Dendritic cell treated with granulocyte-macrophage colony-stimulating factor and Interleukin-4, amounts not matched to agents 40 ng/mL and 50 ng/mL, for 4 days (primary cell): ENCODE measurements around the gene OR2H1.

Experiments
- H3K27ac Mint-ChIP-seq: one replicate; pipeline ENCODE4 v1.8.0; 2022; ENCODE audit warnings: mild to moderate bottlenecking, mixed read lengths
- H3K27me3 Mint-ChIP-seq: one replicate; pipeline ENCODE4 v1.8.0; 2022; ENCODE audit warnings: mild to moderate bottlenecking, mixed read lengths
- H3K36me3 Mint-ChIP-seq: one replicate; pipeline ENCODE4 v1.8.0; 2022; ENCODE audit warnings: low read depth, mixed read lengths
- H3K4me1 Mint-ChIP-seq: one replicate; pipeline ENCODE4 v1.8.0; 2022; ENCODE audit warnings: low read depth, mixed read lengths
- H3K4me3 Mint-ChIP-seq: one replicate; pipeline ENCODE4 v1.8.0; 2022; ENCODE audit warnings: mild to moderate bottlenecking, moderate library complexity, mixed read lengths
- H3K9me3 Mint-ChIP-seq: one replicate; pipeline ENCODE4 v1.8.0; 2022; ENCODE audit warnings: mixed read lengths
- intact Hi-C: fragments of 100-400 bp; cut with micrococcal nuclease; formaldehyde crosslinking; loops from one replicate; pipeline ENCODE4 v1.15.0; 2022

The OR2H1 gene

GRCh38 chr6:29462022-29462421 lies 5.1 kb downstream of the OR2H1 start:
- H3K4me3 Mint-ChIP-seq: no peak overlapping the region

GRCh38 chr6:29465279-29465678 lies 8.3 kb downstream of the OR2H1 start:
- Mint-ChIP-seq H3K9me3 (no peaks in the 10 kb centered on the region), H3K4me1 (no peaks in the 10 kb centered on the region), H3K36me3 (no peaks in the 10 kb centered on the region), H3K27ac (no peak overlapping the region), H3K4me3 (no peak overlapping the region), H3K27me3 (no peaks in the 10 kb centered on the region)
- intact Hi-C loops: no loop called here

More at GRCh38 chr6:29462022-29462421, 5.1 kb downstream of the OR2H1 start:
- H3K36me3 Mint-ChIP-seq: no peaks in the 10 kb centered on the region
- H3K27ac Mint-ChIP-seq: no peak overlapping the region
- no peaks in the 10 kb centered on the region for H3K9me3 Mint-ChIP-seq
- intact Hi-C loops: no loop called here
- no peaks in the 10 kb centered on the region for H3K27me3 Mint-ChIP-seq
- no peaks in the 10 kb centered on the region for H3K4me1 Mint-ChIP-seq

- H3K4me1 Mint-ChIP-seq: no peaks in the 10 kb centered on the region
- H3K27me3 Mint-ChIP-seq: no peaks in the 10 kb centered on the region
- no peaks in the 10 kb centered on the region for H3K9me3 Mint-ChIP-seq
- no peaks in the 10 kb centered on the region for H3K36me3 Mint-ChIP-seq
- intact Hi-C loops: no loop called here
- H3K4me3 Mint-ChIP-seq: no peak overlapping the region
- H3K27ac Mint-ChIP-seq: no peak overlapping the region
Measured at GRCh38 chr6:29465801-29466200, 8.8 kb downstream of the OR2H1 start.

- Mint-ChIP-seq H3K27me3 (no peaks in the 10 kb centered on the region), H3K36me3 (no peaks in the 10 kb centered on the region), H3K4me3 (no peak overlapping the region), H3K9me3 (no peaks in the 10 kb centered on the region), H3K4me1 (no peaks in the 10 kb centered on the region), H3K27ac (no peak overlapping the region)
- intact Hi-C loops: no loop called here
Measured at GRCh38 chr6:29466241-29466640, 9.3 kb downstream of the OR2H1 start.

GRCh38 chr6:29474996-29475395 lies 18.0 kb downstream of the OR2H1 start:
- Mint-ChIP-seq H3K4me1 (no peaks in the 10 kb centered on the region), H3K9me3 (no peaks in the 10 kb centered on the region), H3K4me3 (no peak overlapping the region), H3K27ac (no peak overlapping the region), H3K36me3 (no peaks in the 10 kb centered on the region), H3K27me3 (no peaks in the 10 kb centered on the region)
- intact Hi-C loops: no loop called here

- Mint-ChIP-seq H3K9me3 (no peaks in the 10 kb centered on the region), H3K4me3 (no peak overlapping the region), H3K27me3 (no peaks in the 10 kb centered on the region), H3K4me1 (no peaks in the 10 kb centered on the region), H3K36me3 (no peaks in the 10 kb centered on the region), H3K27ac (no peak overlapping the region)
- intact Hi-C loops: no loop called here
Measured at GRCh38 chr6:29477923-29478450, 21.0 kb downstream of the OR2H1 start.

GRCh38 chr6:29478740-29479139 lies 21.8 kb downstream of the OR2H1 start:
- Mint-ChIP-seq H3K4me1 (no peaks in the 10 kb centered on the region), H3K36me3 (no peaks in the 10 kb centered on the region), H3K27me3 (no peaks in the 10 kb centered on the region), H3K9me3 (no peaks in the 10 kb centered on the region), H3K4me3 (no peak overlapping the region), H3K27ac (no peak overlapping the region)
- intact Hi-C loops: no loop called here

GRCh38 chr6:29479560-29479959 lies 22.6 kb downstream of the OR2H1 start:
- Mint-ChIP-seq H3K4me3 (no peak overlapping the region), H3K27ac (no peak overlapping the region), H3K27me3 (no peaks in the 10 kb centered on the region), H3K4me1 (no peaks in the 10 kb centered on the region), H3K36me3 (no peaks in the 10 kb centered on the region), H3K9me3 (no peaks in the 10 kb centered on the region)
- intact Hi-C loops: no loop called here

GRCh38 chr6:29483186-29483585 lies 26.2 kb downstream of the OR2H1 start:
- no peaks in the 10 kb centered on the region for H3K4me1 Mint-ChIP-seq
- no peaks in the 10 kb centered on the region for H3K36me3 Mint-ChIP-seq
- no peaks in the 10 kb centered on the region for H3K27me3 Mint-ChIP-seq
- H3K9me3 Mint-ChIP-seq: no peaks in the 10 kb centered on the region
- intact Hi-C loops: no loop called here
- no peak overlapping the region for H3K4me3 Mint-ChIP-seq
- no peak overlapping the region for H3K27ac Mint-ChIP-seq

- Mint-ChIP-seq H3K9me3 (no peaks in the 10 kb centered on the region), H3K36me3 (no peaks in the 10 kb centered on the region), H3K4me3 (no peak overlapping the region), H3K27me3 (no peaks in the 10 kb centered on the region), H3K4me1 (no peaks in the 10 kb centered on the region), H3K27ac (no peak overlapping the region)
- intact Hi-C loops: no loop called here
Measured at GRCh38 chr6:29483735-29484134, 26.8 kb downstream of the OR2H1 start.

GRCh38 chr6:29486577-29486976 lies 29.6 kb downstream of the OR2H1 start:
- H3K36me3 Mint-ChIP-seq: no peaks in the 10 kb centered on the region
- H3K27me3 Mint-ChIP-seq: no peaks in the 10 kb centered on the region
- no peaks in the 10 kb centered on the region for H3K4me1 Mint-ChIP-seq
- intact Hi-C loops: no loop called here
- no peak overlapping the region for H3K27ac Mint-ChIP-seq
- H3K9me3 Mint-ChIP-seq: no peaks in the 10 kb centered on the region
- H3K4me3 Mint-ChIP-seq: no peak overlapping the region

GRCh38 chr6:29487131-29487530 lies 30.2 kb downstream of the OR2H1 start:
- H3K36me3 Mint-ChIP-seq: no peaks in the 10 kb centered on the region
- H3K4me1 Mint-ChIP-seq: no peaks in the 10 kb centered on the region
- H3K9me3 Mint-ChIP-seq: no peaks in the 10 kb centered on the region
- intact Hi-C loops: no loop called here
- H3K27ac Mint-ChIP-seq: no peak overlapping the region
- no peaks in the 10 kb centered on the region for H3K27me3 Mint-ChIP-seq
- no peak overlapping the region for H3K4me3 Mint-ChIP-seq

GRCh38 chr6:29487660-29488059 lies 30.7 kb downstream of the OR2H1 start, which contains the start of gene MAS1L:
TSS of gene MAS1L (minus strand) at chr6:29487956. CDS start at chr6:29487902, 54 bp downstream.
- Mint-ChIP-seq H3K27ac (no peak within 1 kb of the TSS), H3K9me3 (no peaks in the 10 kb centered on the region), H3K36me3 (no peaks in the 10 kb centered on the region), H3K4me1 (no peaks in the 10 kb centered on the region), H3K4me3 (no peak within 1 kb of the TSS), H3K27me3 (no peaks in the 10 kb centered on the region)
- intact Hi-C loops: no loop called here

GRCh38 chr6:29488874-29489273 lies 31.9 kb downstream of the OR2H1 start:
- Mint-ChIP-seq H3K4me1 (no peaks in the 10 kb centered on the region), H3K27me3 (no peaks in the 10 kb centered on the region), H3K9me3 (no peaks in the 10 kb centered on the region), H3K36me3 (no peaks in the 10 kb centered on the region), H3K27ac (no peak overlapping the region), H3K4me3 (no peak overlapping the region)
- intact Hi-C loops: no loop called here

- Mint-ChIP-seq H3K4me1 (no peaks in the 10 kb centered on the region), H3K27ac (no peak overlapping the region), H3K27me3 (no peaks in the 10 kb centered on the region), H3K36me3 (no peaks in the 10 kb centered on the region), H3K9me3 (no peaks in the 10 kb centered on the region), H3K4me3 (no peak overlapping the region)
- intact Hi-C loops: no loop called here
Measured at GRCh38 chr6:29489286-29489685, 32.3 kb downstream of the OR2H1 start.
